Liver (tissue), 3 donors: ENCODE measurements around the gene PAFAH1B2.

Experiments used
- CTCF ChIP-seq: fragments of 150-350 bp; IDR thresholded peaks from 2 replicates; pipeline ENCODE4 v1.5.1; 2017; ENCODE audit warnings: improper control_type of control experiment, low read depth, low read length; ENCODE audit not compliant: missing input control
- RAD21 ChIP-seq, 2 donors: IDR thresholded peaks; 2 replicates each; pipeline ENCODE4 v1.6.1; 2016; ENCODE audit warnings: antibody characterized with exemption in 2 of 2, mild to moderate bottlenecking in 2 of 2
- RXRA ChIP-seq, 2 donors: IDR thresholded peaks; 2 replicates each; pipeline ENCODE4 v1.6.1; 2017 to 2018; ENCODE audit warnings: antibody characterized with exemption in 2 of 2, mild to moderate bottlenecking in 1 of 2
- SP1 ChIP-seq: IDR thresholded peaks from 2 replicates; pipeline ENCODE4 v1.6.1; 2018; ENCODE audit warnings: antibody characterized with exemption, mild to moderate bottlenecking
- ZBTB33 ChIP-seq: IDR thresholded peaks from 2 replicates; pipeline ENCODE4 v1.6.1; 2016; ENCODE audit warnings: antibody characterized with exemption
- donor health status: healthy.
- donor health status: healthy.

GRCh38 chr11:117188620-117189081 is 44.6 kb downstream of the PAFAH1B2 start:
- no peak for TF ChIP-seq CTCF
- no peak for TF ChIP-seq RAD21 (IDR thresholded peaks at IDR 0.05)
- no peak for TF ChIP-seq ZBTB33
- TF ChIP-seq SP1: no peak
- TF ChIP-seq RXRA (IDR thresholded peaks at IDR 0.05): no peak
